ENCODE results near the gene ZNF560.
"Not testable (repeated sequence)": the region's sequence is repeated elsewhere in the genome, so short reads cannot be mapped to it uniquely, and the experiment has no call there.

ZNF560 gene

GRCh38 chr19:9498183-9498902 lies at the start of gene ZNF560:
Gene ZNF560 (minus strand): TSS chr19:9498616. CDS start chr19:9475313, 23,303 bp downstream.
- H3K4me3 ChIP-seq (ENCODE audit: low read depth, low read length), result peak within 1 kb of the TSS; percentile 67

- no peak overlapping the region for H3K4me3 ChIP-seq (ENCODE audit: low read depth, low read length)
These were observed 49.5 kb upstream of the ZNF560 start for GRCh38 chr19:9547870-9548269.

- not testable (repeated sequence) for H3K4me3 ChIP-seq (ENCODE audit: low read depth, low read length)
These were observed 42.9 kb upstream of the ZNF560 start for GRCh38 chr19:9541281-9541680.

- not testable (repeated sequence) for H3K4me3 ChIP-seq (ENCODE audit: low read depth, low read length)
These were observed 41.5 kb upstream of the ZNF560 start for GRCh38 chr19:9539921-9540320.

GRCh38 chr19:9539201-9539600 lies 40.8 kb upstream of the ZNF560 start:
- H3K4me3 ChIP-seq (ENCODE audit: low read depth, low read length), result not testable (repeated sequence)

GRCh38 chr19:9538183-9539058 lies 40.0 kb upstream of the ZNF560 start, which contains the start of gene ZNF426:
Gene ZNF426 (minus strand): TSS chr19:9538645. CDS start chr19:9536232, 2,413 bp downstream.
- H3K4me3 ChIP-seq (ENCODE audit: low read depth, low read length), result peak within 1 kb of the TSS; percentile 89

GRCh38 chr19:9535934-9536333 lies 37.5 kb upstream of the ZNF560 start:
- H3K4me3 ChIP-seq (ENCODE audit: low read depth, low read length), result no peak overlapping the region

GRCh38 chr19:9531933-9532332 lies 33.5 kb upstream of the ZNF560 start:
- no peak overlapping the region for H3K4me3 ChIP-seq (ENCODE audit: low read depth, low read length)

GRCh38 chr19:9528757-9529336 lies 30.4 kb upstream of the ZNF560 start:
- H3K4me3 ChIP-seq (ENCODE audit: low read depth, low read length), result no peak overlapping the region

GRCh38 chr19:9523885-9524474 lies 25.6 kb upstream of the ZNF560 start:
- H3K4me3 ChIP-seq (ENCODE audit: low read depth, low read length), result no peak overlapping the region

GRCh38 chr19:9507285-9507684 lies 8.9 kb upstream of the ZNF560 start:
- H3K4me3 ChIP-seq (ENCODE audit: low read depth, low read length), result no peak overlapping the region

- H3K4me3 ChIP-seq (ENCODE audit: low read depth, low read length), result no peak overlapping the region
These were observed 2.4 kb upstream of the ZNF560 start for GRCh38 chr19:9500796-9501195.

- no peak overlapping the region for H3K4me3 ChIP-seq (ENCODE audit: low read depth, low read length)
These were observed 4.3 kb downstream of the ZNF560 start for GRCh38 chr19:9494096-9494495.

GRCh38 chr19:9487016-9487415 lies 11.4 kb downstream of the ZNF560 start:
- H3K4me3 ChIP-seq (ENCODE audit: low read depth, low read length), result no peak overlapping the region

- no peak overlapping the region for H3K4me3 ChIP-seq (ENCODE audit: low read depth, low read length)
These were observed 13.3 kb downstream of the ZNF560 start for GRCh38 chr19:9485140-9485539.

- H3K4me3 ChIP-seq (ENCODE audit: low read depth, low read length), result no peak overlapping the region
These were observed 23.4 kb downstream of the ZNF560 start for GRCh38 chr19:9474975-9475374.

- no peak overlapping the region for H3K4me3 ChIP-seq (ENCODE audit: low read depth, low read length)
These were observed 31.3 kb downstream of the ZNF560 start for GRCh38 chr19:9467161-9467560.

- no peak overlapping the region for H3K4me3 ChIP-seq (ENCODE audit: low read depth, low read length)
These were observed 36.5 kb downstream of the ZNF560 start for GRCh38 chr19:9461938-9462337.

- no peak overlapping the region for H3K4me3 ChIP-seq (ENCODE audit: low read depth, low read length)
These were observed 42.3 kb downstream of the ZNF560 start for GRCh38 chr19:9456018-9456689.

GRCh38 chr19:9453953-9454352 lies 44.5 kb downstream of the ZNF560 start:
- H3K4me3 ChIP-seq (ENCODE audit: low read depth, low read length), result no peak overlapping the region

- H3K4me3 ChIP-seq (ENCODE audit: low read depth, low read length), result no peak overlapping the region
These were observed 53.4 kb downstream of the ZNF560 start for GRCh38 chr19:9445037-9445436.

Measured in iPS-11a (cell line).